Gastrocnemius medialis (tissue), 4 donors: ENCODE results near the gene MTHFSD. TPM values are rescaled to one million over a fixed set of nuclear protein-coding genes. Genes with fewer than 3 reads are reported as not detected.

Source experiments
- ATAC-seq, 2 donors: fragments of 150-250 bp; one replicate each; pipeline ENCODE4 v1.9.1; 2016
- DNase-seq, 2 donors: peaks; one replicate each; pipeline ENCODE4 v3.0.0-alpha.2; 2019
- H3K27ac ChIP-seq, 4 donors: fragments of 200-600 bp; sonication (generic); 1 replicate in 1 of 4; 2 replicates in 3 of 4; pipeline ENCODE4 v1.5.1; 2016 to 2018; ENCODE audit warnings: mild to moderate bottlenecking in 2 of 4, moderate library complexity in 1 of 4
- H3K27me3 ChIP-seq, 3 donors: fragments of 200-600 bp; sonication (generic) in 2 of 3; 1 replicate in 1 of 3; 2 replicates in 2 of 3; pipeline versions ENCODE4 v1.5.1 to v1.6.0; 2016 to 2019; ENCODE audit warnings: mild to moderate bottlenecking in 1 of 3, moderate library complexity in 1 of 3
- H3K36me3 ChIP-seq, 2 donors: fragments of 200-600 bp; sonication (generic) in 1 of 2; one replicate each; pipeline ENCODE4 v1.5.1; 2017 to 2018
- H3K4me1 ChIP-seq, 2 donors: fragments of 200-600 bp; sonication (generic) in 1 of 2; one replicate each; pipeline ENCODE4 v1.5.1; 2016 to 2017; ENCODE audit warnings: mild to moderate bottlenecking in 2 of 2
- H3K4me3 ChIP-seq, 4 donors: fragments of 200-600 bp; sonication (generic) in 3 of 4; 1 replicate in 1 of 4; 2 replicates in 3 of 4; pipeline ENCODE4 v1.5.1; 2016 to 2019; ENCODE audit warnings: mild to moderate bottlenecking in 2 of 4
- H3K9me3 ChIP-seq, 3 donors: fragments of 200-600 bp; sonication (generic) in 2 of 3; 1 replicate in 1 of 3; 2 replicates in 2 of 3; pipeline ENCODE4 v1.5.1; 2016 to 2019
- CTCF ChIP-seq, 5 experiments: fragments of 450-650 bp in 3 of 5; fragments of 200-600 bp in 2 of 5; sonication (generic) in 2 of 5; IDR thresholded peaks in 4 of 5; conservative IDR thresholded peaks in 1 of 5; 1 replicate in 4 of 5; 2 replicates in 1 of 5; pipeline ENCODE4 v1.5.1; 2016 to 2019; ENCODE audit warnings: antibody characterized with exemption in 5 of 5, mild to moderate bottlenecking in 3 of 5, moderate library complexity in 3 of 5
- POLR2A ChIP-seq, 2 donors: fragments of 450-650 bp; IDR thresholded peaks; one replicate each; pipeline ENCODE4 v1.6.1; 2017; ENCODE audit warnings: antibody characterized with exemption in 2 of 2, mild to moderate bottlenecking in 2 of 2, moderate library complexity in 2 of 2
- in situ Hi-C, 4 donors: fragments of 200-750 bp; cut with MboI; loops; one replicate each; pipeline versions ENCODE4 v1.15.0 to v1.8.0; 2017; ENCODE audit warnings: low sequenced_read_pairs in 4 of 4
- intact Hi-C: fragments of 100-400 bp; cut with DNase I; formaldehyde crosslinking; loops from one replicate; pipeline ENCODE4 v1.15.1; 2023; ENCODE audit warnings: low total_unique reads
- total RNA-seq, 4 donors: library from RNA; depleted of rRNA; stranded (reverse); fragments of >200 nt; gene quantifications; one replicate each; pipeline versions ENCODE4 v1.1.0 to v1.2.3, GENCODE V29; 2016

The MTHFSD gene
- total RNA-seq, 4 donors from 2014 or later = 10.9 to 31.2 (median 16.0) TPM

DNA sequence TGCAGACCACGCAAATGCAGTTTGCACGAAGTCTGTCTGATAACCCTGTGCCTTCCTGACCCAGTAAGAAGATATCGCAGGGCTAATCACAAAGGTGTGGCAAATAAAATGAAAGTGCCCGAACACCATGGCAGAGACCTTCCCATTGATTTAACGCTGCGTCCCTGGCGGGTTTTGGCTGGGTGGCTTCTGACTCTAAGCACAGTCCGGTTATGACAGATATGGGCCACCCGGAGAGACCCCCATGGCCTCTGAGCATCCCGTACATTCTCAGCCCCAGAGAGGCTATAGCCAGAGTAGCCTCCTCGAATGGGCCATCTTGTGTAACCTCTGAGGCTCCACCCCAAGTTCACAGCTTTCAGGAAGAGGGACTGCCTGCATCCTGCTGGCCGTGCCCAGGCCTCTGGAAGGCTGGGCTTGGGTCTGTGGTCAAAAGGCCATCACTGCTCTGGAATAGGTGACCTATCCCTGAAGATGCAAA, 17.0 kb upstream of the MTHFSD start:
- H3K4me3 ChIP-seq = no peak overlapping the region
- in situ Hi-C loops (loop anchor here (25.0 kb wide), 2 partner anchors 715 to 815 kb away; partner anchors contain the start of genes FBXO31 (in 1 of the 4) and MAP1LC3B (in 1 of the 4)), intact Hi-C loops (no loop called here)
- no peak for ATAC-seq
- no peak for DNase-seq
- H3K27me3 ChIP-seq = peaks cover 68 to 69% (median 68%) of the 10 kb centered on the region in 3 donors
- H3K27ac ChIP-seq = no peak overlapping the region
- H3K9me3 ChIP-seq = no peaks in the 10 kb centered on the region
- TF ChIP-seq CTCF (IDR thresholded peaks at IDR 0.05 in 4 of 5, conservative IDR thresholded peaks at IDR 0.05 in 1 of 5) (no peak), POLR2A (IDR thresholded peaks at IDR 0.05) (no peak)
- H3K4me1 ChIP-seq = peaks cover 0 to 4% of the 10 kb centered on the region in 2 donors
- no peaks in the 10 kb centered on the region for H3K36me3 ChIP-seq

GRCh38 chr16:86571530-86571915, 16.5 kb upstream of the MTHFSD start:
- DNase-seq (no peak), ATAC-seq (no peak)
- H3K9me3 ChIP-seq = no peaks in the 10 kb centered on the region
- peaks cover 0 to 3% of the 10 kb centered on the region in 2 donors for H3K4me1 ChIP-seq
- in situ Hi-C loops = loop anchor here (25.0 kb wide), 2 partner anchors 716 to 816 kb away; partner anchors contain the start of genes FBXO31 (in 1 of the 4) and MAP1LC3B (in 1 of the 4)
- H3K36me3 ChIP-seq = no peaks in the 10 kb centered on the region
- no peak overlapping the region for H3K27ac ChIP-seq
- H3K27me3 ChIP-seq = peaks cover 66 to 67% (median 66%) of the 10 kb centered on the region in 3 donors
- intact Hi-C loops = no loop called here
- H3K4me3 ChIP-seq = no peak overlapping the region
- TF ChIP-seq CTCF (IDR thresholded peaks at IDR 0.05 in 4 of 5, conservative IDR thresholded peaks at IDR 0.05 in 1 of 5) (no peak), POLR2A (IDR thresholded peaks at IDR 0.05) (no peak)

GRCh38 chr16:86570558-86571529, 15.8 kb upstream of the MTHFSD start:
- in situ Hi-C loops = loop anchor here (25.0 kb wide), 2 partner anchors 716 to 816 kb away; partner anchors contain the start of genes FBXO31 (in 1 of the 4) and MAP1LC3B (in 1 of the 4)
- H3K4me3 ChIP-seq = no peak overlapping the region
- ATAC-seq = no peak

More at GRCh38 chr16:86570558-86571529, 15.8 kb upstream of the MTHFSD start:
- intact Hi-C loops = no loop called here
- no peaks in the 10 kb centered on the region for H3K9me3 ChIP-seq
- no peaks in the 10 kb centered on the region for H3K4me1 ChIP-seq
- TF ChIP-seq CTCF (IDR thresholded peaks at IDR 0.05 in 4 of 5, conservative IDR thresholded peaks at IDR 0.05 in 1 of 5) = no peak
- no peak for TF ChIP-seq POLR2A (IDR thresholded peaks at IDR 0.05)
- no peak overlapping the region for H3K27ac ChIP-seq
- no peak for DNase-seq
- no peaks in the 10 kb centered on the region for H3K36me3 ChIP-seq
- peaks cover 69 to 71% (median 71%) of the 10 kb centered on the region in 3 donors for H3K27me3 ChIP-seq
